Subcutaneous adipose tissue (tissue), 4 donors: ENCODE results near the gene KRCC1. TPM values are rescaled to one million over a fixed set of nuclear protein-coding genes. Genes with fewer than 3 reads are reported as not detected.

Experiments
- CTCF ChIP-seq: fragments of 450-650 bp; IDR thresholded peaks from one replicate; pipeline ENCODE4 v1.5.1; 2016; ENCODE audit warnings: low read depth, mild to moderate bottlenecking, control low read depth, antibody characterized with exemption, moderate library complexity
- total RNA-seq, 4 donors: library from RNA; depleted of rRNA; stranded (reverse); fragments of >200 nt; gene quantifications; one replicate each; pipeline ENCODE4 v1.1.0, GENCODE V29; 2016

The KRCC1 gene
- total RNA-seq, 4 donors from 2014 or later: 35.7 to 61.0 (median 51.5) TPM

GRCh38 chr2:88095022-88095421, 39.4 kb upstream of the KRCC1 start:
- no peak for TF ChIP-seq CTCF

GRCh38 chr2:88092773-88093172, 37.2 kb upstream of the KRCC1 start:
- TF ChIP-seq CTCF: no peak

- TF ChIP-seq CTCF: no peak
These were observed 36.4 kb upstream of the KRCC1 start for GRCh38 chr2:88091943-88092342.

GRCh38 chr2:88090446-88091283, 35.1 kb upstream of the KRCC1 start:
- no peak for TF ChIP-seq CTCF

- TF ChIP-seq CTCF: no peak
These were observed 33.4 kb upstream of the KRCC1 start for GRCh38 chr2:88088999-88089398.

- no peak for TF ChIP-seq CTCF
These were observed 32.2 kb upstream of the KRCC1 start for GRCh38 chr2:88087763-88088162.

GRCh38 chr2:88087073-88087472, 31.5 kb upstream of the KRCC1 start:
- TF ChIP-seq CTCF: no peak
